GM12874 (cell line): ENCODE measurements around the gene C1S.
A peak's percentile ranks its signal among the peaks of the same experiment; 100 is the strongest.

ENCODE experiments used
- TF ChIP-seq, protein P1 (sequence below): IDR thresholded peaks from 2 replicates; pipeline ENCODE4 v1.5.1; 2011; ENCODE audit warnings: low read depth, mild to moderate bottlenecking, control low read depth, low read length, moderate library complexity; ENCODE audit not compliant: insufficient read depth

Gene C1S

DNA sequence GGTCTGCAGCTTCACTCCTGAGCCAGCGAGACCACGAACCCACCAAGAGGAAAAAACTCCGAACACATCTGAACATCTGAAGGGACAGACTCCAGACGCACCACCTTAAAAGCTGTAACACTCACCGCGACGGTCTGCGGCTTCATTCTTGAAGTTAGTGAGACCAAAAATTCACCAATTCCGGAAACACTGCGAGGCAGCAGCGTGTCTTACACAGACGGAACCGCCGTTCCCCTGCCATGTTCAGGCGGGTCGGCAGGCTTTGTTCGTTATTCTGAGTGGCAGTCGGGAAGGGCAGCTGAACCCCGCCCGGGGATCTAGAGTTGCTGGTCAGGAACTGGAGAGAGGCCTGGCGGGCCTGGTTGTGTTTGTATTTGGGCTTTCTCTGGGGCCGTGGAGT is 21.9 kb upstream of the C1S start:
- TF ChIP-seq, protein P1, sequence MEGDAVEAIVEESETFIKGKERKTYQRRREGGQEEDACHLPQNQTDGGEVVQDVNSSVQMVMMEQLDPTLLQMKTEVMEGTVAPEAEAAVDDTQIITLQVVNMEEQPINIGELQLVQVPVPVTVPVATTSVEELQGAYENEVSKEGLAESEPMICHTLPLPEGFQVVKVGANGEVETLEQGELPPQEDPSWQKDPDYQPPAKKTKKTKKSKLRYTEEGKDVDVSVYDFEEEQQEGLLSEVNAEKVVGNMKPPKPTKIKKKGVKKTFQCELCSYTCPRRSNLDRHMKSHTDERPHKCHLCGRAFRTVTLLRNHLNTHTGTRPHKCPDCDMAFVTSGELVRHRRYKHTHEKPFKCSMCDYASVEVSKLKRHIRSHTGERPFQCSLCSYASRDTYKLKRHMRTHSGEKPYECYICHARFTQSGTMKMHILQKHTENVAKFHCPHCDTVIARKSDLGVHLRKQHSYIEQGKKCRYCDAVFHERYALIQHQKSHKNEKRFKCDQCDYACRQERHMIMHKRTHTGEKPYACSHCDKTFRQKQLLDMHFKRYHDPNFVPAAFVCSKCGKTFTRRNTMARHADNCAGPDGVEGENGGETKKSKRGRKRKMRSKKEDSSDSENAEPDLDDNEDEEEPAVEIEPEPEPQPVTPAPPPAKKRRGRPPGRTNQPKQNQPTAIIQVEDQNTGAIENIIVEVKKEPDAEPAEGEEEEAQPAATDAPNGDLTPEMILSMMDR = no peak

DNA sequence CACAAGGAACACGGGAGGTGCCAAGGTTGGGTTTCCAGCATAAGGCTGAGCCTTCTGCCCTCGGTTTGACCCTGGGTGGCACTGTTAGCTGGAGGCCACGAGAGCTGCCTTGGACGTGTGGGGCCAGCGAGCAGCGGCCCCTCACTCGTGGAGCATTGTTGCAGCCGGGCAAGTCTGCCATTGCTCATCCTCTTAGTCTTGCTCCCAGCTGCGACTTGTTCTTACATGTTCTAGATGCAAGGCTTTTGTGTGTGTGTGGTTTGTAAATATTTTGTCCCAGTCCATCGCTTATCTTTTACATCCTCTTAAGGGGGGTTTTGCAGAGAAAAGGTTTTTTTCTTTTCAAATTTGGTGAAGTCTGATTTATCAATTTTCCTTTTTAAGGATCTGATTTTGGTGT is 21.1 kb upstream of the C1S start:
- TF ChIP-seq, protein P1 = no peak

DNA sequence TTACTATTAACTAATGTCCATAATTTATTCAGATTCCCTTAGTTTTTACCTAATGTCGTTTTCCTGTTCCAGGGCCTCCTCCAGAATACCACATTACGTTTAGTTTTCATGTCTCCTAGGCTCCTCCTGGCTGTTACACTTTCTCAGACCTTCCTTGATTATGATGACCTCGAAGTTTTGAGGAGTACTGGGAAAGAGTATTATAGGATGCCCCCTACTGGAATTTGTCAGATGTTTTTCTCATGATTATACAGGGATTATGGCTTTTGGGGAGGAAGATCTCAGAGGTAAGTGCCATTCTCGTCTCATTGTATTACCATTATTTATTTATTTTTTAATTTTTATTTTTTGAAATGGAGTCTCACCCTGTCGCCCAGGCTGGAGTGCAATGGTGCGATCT is 17.7 kb upstream of the C1S start:
- TF ChIP-seq, protein P1 = peak; percentile 10; the same call in 1 of the 2 replicates

DNA sequence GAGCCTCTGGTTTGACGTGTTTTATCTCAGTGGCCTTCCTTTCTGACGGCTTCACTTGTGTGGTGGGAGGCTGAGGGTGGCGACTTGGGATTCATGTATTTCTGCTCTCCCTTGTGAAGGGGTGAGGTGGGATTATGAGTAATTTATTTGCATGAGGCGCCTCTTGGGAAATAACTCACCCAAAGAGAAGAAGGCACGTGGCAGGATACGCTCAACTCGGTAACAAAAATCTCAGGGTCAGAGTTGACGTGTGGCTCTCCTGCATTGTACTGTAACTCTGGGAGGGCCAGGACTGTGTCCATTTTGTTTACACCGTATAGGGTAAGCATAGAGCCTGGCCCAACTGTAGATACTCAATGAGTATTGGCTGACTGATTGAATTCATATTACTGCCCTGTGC is 14.6 kb upstream of the C1S start:
- TF ChIP-seq, protein P1 = no peak

DNA sequence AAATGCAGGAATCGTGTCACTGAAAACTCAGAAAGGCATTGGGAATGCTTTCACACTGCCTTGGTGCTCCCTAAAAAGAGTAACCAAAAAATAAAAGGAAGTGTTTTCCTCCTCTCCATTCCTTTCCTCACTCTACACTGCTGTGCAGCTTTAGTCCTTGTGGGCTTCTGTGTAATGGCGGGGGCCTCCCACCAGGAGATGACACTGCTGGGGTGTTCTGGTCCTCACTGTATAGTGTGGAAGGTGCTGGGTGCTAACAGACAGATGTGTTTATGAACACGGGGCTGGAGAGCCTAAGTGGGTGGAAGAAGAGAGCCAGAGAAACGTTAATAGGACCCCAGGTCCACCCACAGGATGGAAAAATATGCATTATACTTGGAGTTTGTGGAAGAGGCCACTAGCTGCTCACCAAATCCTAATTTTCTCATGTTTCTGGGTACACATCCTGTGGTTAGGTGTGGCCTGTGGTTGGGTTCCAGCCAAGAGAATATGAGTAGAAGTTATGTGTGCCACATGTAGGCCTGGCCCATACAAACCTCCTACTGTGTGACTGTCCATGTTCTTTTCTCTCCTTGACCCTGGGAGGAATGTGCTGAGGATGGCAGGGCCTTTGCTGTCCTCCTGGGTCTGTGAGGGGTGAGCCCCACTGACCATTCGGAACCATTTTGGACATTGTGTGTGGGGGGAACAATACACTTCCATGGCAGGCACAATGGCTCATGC is 14.0 kb upstream of the C1S start:
- TF ChIP-seq, protein P1 = no peak

DNA sequence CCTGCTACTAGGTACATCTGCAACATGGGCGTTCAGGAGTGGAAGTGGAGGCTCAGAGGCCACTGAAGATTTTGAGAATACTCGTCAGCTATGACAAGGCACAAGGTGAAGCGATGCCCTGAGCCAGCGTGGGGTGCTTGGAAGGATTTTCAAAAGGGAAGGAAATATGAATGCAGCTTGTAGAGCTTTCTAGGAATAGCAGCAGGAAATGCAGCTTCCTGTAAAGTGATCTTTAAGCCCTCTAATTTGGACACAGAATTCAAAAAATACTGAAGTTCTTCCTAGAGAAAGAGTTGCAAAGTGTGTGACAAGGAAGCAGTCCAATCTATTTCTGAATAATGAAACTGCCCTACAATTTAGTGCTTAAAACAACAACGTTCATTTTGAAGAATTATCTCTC is 13.2 kb upstream of the C1S start:
- TF ChIP-seq, protein P1 = no peak

DNA sequence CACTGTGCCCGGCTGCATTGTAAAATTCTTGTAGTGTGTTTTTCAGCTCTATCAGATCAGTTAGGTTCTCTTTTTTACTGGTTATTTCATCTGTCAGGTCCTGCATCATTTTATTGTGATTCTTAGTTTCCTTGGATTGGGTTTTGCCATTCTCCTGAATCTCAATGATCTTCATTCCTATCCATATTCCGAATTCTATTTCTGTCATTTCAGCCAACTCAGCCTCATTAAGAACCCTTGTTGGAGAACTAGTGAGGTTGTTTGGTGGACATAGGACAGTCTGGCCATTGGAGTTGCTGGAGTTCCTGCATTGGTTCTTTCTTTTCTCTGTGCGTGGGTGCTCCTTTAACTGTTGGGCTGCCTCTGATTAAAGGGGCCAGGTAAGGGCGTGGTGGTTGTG is 5.6 kb upstream of the C1S start:
- TF ChIP-seq, protein P1 = no peak
